HL-60 (cell line): ENCODE measurements around the gene FGFR2.

ENCODE experiments used
- DNase-seq, 2 experiments: peaks; one replicate each; pipeline ENCODE4 v3.0.0-alpha.2; 2010 to 2020; ENCODE audit warnings: low read depth in 1 of 2, low spot score in 1 of 2
- H3K27ac ChIP-seq: fragments of 250-450 bp; sonication (Bioruptor Pico); replicated peaks from 2 replicates; pipeline ENCODE4 v1.5.1; 2020; ENCODE audit warnings: mild to moderate bottlenecking, moderate library complexity
- H3K27me3 ChIP-seq: fragments of 250-450 bp; sonication (Bioruptor Pico); 2 replicates; pipeline ENCODE4 v1.5.1; 2021; ENCODE audit warnings: mild to moderate bottlenecking, moderate library complexity; ENCODE audit not compliant: insufficient read depth, poor library complexity, severe bottlenecking
- H3K4me3 ChIP-seq: replicated peaks from 2 replicates; pipeline ENCODE4 v1.5.1; 2011; ENCODE audit warnings: mild to moderate bottlenecking, control low read depth, low read length; ENCODE audit not compliant: insufficient read depth
- CTCF ChIP-seq: IDR thresholded peaks from one replicate; pipeline ENCODE4 v1.5.1; 2011; ENCODE audit warnings: low read length, control low read depth, inconsistent platforms; ENCODE audit not compliant: insufficient read depth
- GABPA ChIP-seq: IDR thresholded peaks from 2 replicates; pipeline ENCODE4 v1.6.1; 2012; ENCODE audit warnings: low read depth
- POLR2AphosphoS5 ChIP-seq: IDR thresholded peaks from 2 replicates; pipeline ENCODE4 v1.6.1; 2012; ENCODE audit warnings: low read depth
- REST ChIP-seq: IDR thresholded peaks from 2 replicates; pipeline ENCODE4 v1.6.1; 2012; ENCODE audit warnings: low read depth; ENCODE audit not compliant: insufficient replicate concordance
- SPI1 ChIP-seq: IDR thresholded peaks from 2 replicates; pipeline ENCODE4 v1.6.1; 2012; ENCODE audit warnings: low read depth, mild to moderate bottlenecking, borderline replicate concordance

The FGFR2 gene

GRCh38 chr10:121613456-121613855 lies 15.2 kb upstream of the FGFR2 start:
- TF ChIP-seq GABPA (no peak), SPI1 (no peak), CTCF (no peak), POLR2AphosphoS5 (no peak)
- no peaks in the 10 kb centered on the region for H3K27me3 ChIP-seq
- H3K27ac ChIP-seq: no peak overlapping the region
- no peak for DNase-seq
- no peak overlapping the region for H3K4me3 ChIP-seq

- Histone ChIP-seq H3K4me3 (no peak overlapping the region), H3K27ac (no peak overlapping the region), H3K27me3 (peaks cover 2% of the 10 kb centered on the region)
- DNase-seq: no peak
- TF ChIP-seq SPI1: no peak
- TF ChIP-seq REST: no peak
- no peak for TF ChIP-seq GABPA
- TF ChIP-seq POLR2AphosphoS5: no peak
Observed at GRCh38 chr10:121611393-121612159, 13.3 kb upstream of the FGFR2 start.

- no peak for TF ChIP-seq POLR2AphosphoS5
- TF ChIP-seq REST: no peak
- no peak for TF ChIP-seq SPI1
- TF ChIP-seq GABPA: no peak
- TF ChIP-seq CTCF: no peak
- Histone ChIP-seq H3K27me3 (peaks cover 3% of the 10 kb centered on the region), H3K4me3 (no peak overlapping the region), H3K27ac (no peak overlapping the region)
- DNase-seq: no peak
Observed at GRCh38 chr10:121610798-121611323, 12.6 kb upstream of the FGFR2 start.

GRCh38 chr10:121609426-121610380 lies 11.5 kb upstream of the FGFR2 start:
- H3K4me3 ChIP-seq: no peak overlapping the region
- no peak for DNase-seq
- no peak overlapping the region for H3K27ac ChIP-seq
- peaks cover 7% of the 10 kb centered on the region for H3K27me3 ChIP-seq
- TF ChIP-seq SPI1: no peak
- TF ChIP-seq CTCF: no peak
- TF ChIP-seq POLR2AphosphoS5: no peak
- no peak for TF ChIP-seq GABPA
- no peak for TF ChIP-seq REST
